Lung (tissue), 12 donors: ENCODE measurements around the gene VPS13D. TPM values are rescaled to one million over a fixed set of nuclear protein-coding genes. Genes with fewer than 3 reads are reported as not detected.
A peak's percentile ranks its signal among the peaks of the same experiment; 100 is the strongest.

Source experiments
- ATAC-seq: fragments of 200-7000 bp; cut with Tn5 transposase; one replicate; pipeline ENCODE4 v1.9.1; 2020; ENCODE audit warnings: moderate number of reproducible peaks; ENCODE audit not compliant: insufficient read depth, low FRiP score
- DNase-seq, 3 donors: peaks; one replicate each; pipeline ENCODE4 v3.0.0-alpha.2; 2013 to 2017
- H3K27ac ChIP-seq, 2 donors: one replicate each; pipeline ENCODE4 v1.5.1; 2013; ENCODE audit warnings: mild to moderate bottlenecking in 2 of 2, moderate library complexity in 2 of 2, control low read depth in 1 of 2, inconsistent platforms in 1 of 2, low read depth in 1 of 2, low read length in 1 of 2
- H3K27me3 ChIP-seq, 3 donors: one replicate each; pipeline ENCODE4 v1.5.1; 2013; ENCODE audit warnings: low read length in 2 of 3; ENCODE audit not compliant: control insufficient read depth in 3 of 3, insufficient read depth in 3 of 3
- H3K36me3 ChIP-seq, 4 donors: one replicate each; pipeline ENCODE4 v1.5.1; 2013; ENCODE audit warnings: low read length in 4 of 4, mild to moderate bottlenecking in 1 of 4, moderate library complexity in 1 of 4; ENCODE audit not compliant: control insufficient read depth in 4 of 4, insufficient read depth in 4 of 4
- H3K4me1 ChIP-seq, 5 donors: one replicate each; pipeline ENCODE4 v1.5.1; 2013; ENCODE audit warnings: low read length in 5 of 5, mild to moderate bottlenecking in 2 of 5, moderate library complexity in 1 of 5; ENCODE audit not compliant: control insufficient read depth in 5 of 5, insufficient read depth in 5 of 5
- H3K4me3 ChIP-seq: one replicate; pipeline ENCODE4 v1.5.1; 2013; ENCODE audit warnings: mild to moderate bottlenecking, control low read depth, moderate library complexity
- H3K9ac ChIP-seq, 2 donors: one replicate each; pipeline ENCODE4 v1.5.1; 2013; ENCODE audit warnings: low read length in 2 of 2, control low read depth in 1 of 2; ENCODE audit not compliant: insufficient read depth in 1 of 2
- H3K9me3 ChIP-seq, 4 donors: one replicate each; pipeline ENCODE4 v1.5.1; 2013; ENCODE audit warnings: low read length in 3 of 4, mild to moderate bottlenecking in 1 of 4, moderate library complexity in 1 of 4; ENCODE audit not compliant: control insufficient read depth in 4 of 4, insufficient read depth in 3 of 4
- WGBS, 2 donors: extraction: QIAGEN DNeasy Blood & Tissue Kit; methylation state at CpG; one replicate each; pipeline ENCODE4 v1.1.7; 2013; 5-methylcytosine and 5-hydroxymethylcytosine counted together
- polyA plus RNA-seq, 2 donors: library from polyadenylated mRNA; stranded (reverse); fragments of 200-250 nt; gene quantifications; one replicate each; pipeline ENCODE4 v1.2.1, GENCODE V29; 2013
- total RNA-seq, 2 donors: library from RNA; depleted of rRNA in 1 of 2; stranded (reverse); fragments of >200 nt in 1 of 2; gene quantifications; one replicate each; pipeline ENCODE4 v1.2.1, GENCODE V29; 2014 to 2021
- TF ChIP-seq, protein P1 (sequence below): IDR thresholded peaks from 2 replicates; pipeline ENCODE4 v1.5.1; 2012; ENCODE audit warnings: mild to moderate bottlenecking; ENCODE audit errors: control extremely low read depth, extremely low read depth
- donor health status: control.
- donor health status: control.
- donor health status: Bipolar disorder and iron deficiency.
- donor health status: healthy.
- donor health status: DM: yes; HTN: yes; CAD: no.

VPS13D gene
- total and polyA plus RNA-seq, 4 donors = 18.4 to 76.0 (median 37.5) TPM

DNA sequence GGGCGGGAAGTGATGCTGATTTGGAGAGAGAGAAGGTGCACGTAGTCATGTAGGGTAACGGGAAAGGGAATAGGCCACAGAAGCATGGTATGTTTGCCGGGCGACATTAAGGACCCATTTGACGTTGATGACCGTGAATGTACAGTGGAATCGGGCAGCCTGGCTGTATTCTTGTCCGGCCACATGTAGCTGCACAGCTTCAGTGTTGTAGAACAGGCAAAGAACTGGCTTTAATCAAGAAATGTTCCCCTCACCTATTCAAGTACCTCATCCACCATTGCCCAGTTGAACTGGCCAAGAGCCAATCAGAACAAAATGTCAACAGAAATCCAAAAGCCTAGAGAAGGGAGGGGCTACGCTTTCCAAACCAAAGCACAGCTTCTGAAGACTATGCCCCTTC, 283.4 kb downstream of the VPS13D start:
- H3K4me3 ChIP-seq = no peak overlapping the region
- peaks cover 0 to 16% (median 0%) of the 10 kb centered on the region in 5 donors for H3K4me1 ChIP-seq
- no peak overlapping the region for H3K9ac ChIP-seq
- peak overlapping the region in 1 of 2 donors; percentile 48 for H3K27ac ChIP-seq
- H3K36me3 ChIP-seq = peaks cover 0 to 3% (median under 1%) of the 10 kb centered on the region in 4 donors
- WGBS, 2 donors = 81 to 92% methylated on average over 10 of the region's 10 CpGs
- H3K9me3 ChIP-seq = peaks cover 0 to 1% (median 0%) of the 10 kb centered on the region in 4 donors
- no peaks in the 10 kb centered on the region for H3K27me3 ChIP-seq
- no peak for ATAC-seq
- peak; percentile 40 to 68 (median 49) for DNase-seq
- TF ChIP-seq, protein P1, sequence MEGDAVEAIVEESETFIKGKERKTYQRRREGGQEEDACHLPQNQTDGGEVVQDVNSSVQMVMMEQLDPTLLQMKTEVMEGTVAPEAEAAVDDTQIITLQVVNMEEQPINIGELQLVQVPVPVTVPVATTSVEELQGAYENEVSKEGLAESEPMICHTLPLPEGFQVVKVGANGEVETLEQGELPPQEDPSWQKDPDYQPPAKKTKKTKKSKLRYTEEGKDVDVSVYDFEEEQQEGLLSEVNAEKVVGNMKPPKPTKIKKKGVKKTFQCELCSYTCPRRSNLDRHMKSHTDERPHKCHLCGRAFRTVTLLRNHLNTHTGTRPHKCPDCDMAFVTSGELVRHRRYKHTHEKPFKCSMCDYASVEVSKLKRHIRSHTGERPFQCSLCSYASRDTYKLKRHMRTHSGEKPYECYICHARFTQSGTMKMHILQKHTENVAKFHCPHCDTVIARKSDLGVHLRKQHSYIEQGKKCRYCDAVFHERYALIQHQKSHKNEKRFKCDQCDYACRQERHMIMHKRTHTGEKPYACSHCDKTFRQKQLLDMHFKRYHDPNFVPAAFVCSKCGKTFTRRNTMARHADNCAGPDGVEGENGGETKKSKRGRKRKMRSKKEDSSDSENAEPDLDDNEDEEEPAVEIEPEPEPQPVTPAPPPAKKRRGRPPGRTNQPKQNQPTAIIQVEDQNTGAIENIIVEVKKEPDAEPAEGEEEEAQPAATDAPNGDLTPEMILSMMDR = no peak

DNA sequence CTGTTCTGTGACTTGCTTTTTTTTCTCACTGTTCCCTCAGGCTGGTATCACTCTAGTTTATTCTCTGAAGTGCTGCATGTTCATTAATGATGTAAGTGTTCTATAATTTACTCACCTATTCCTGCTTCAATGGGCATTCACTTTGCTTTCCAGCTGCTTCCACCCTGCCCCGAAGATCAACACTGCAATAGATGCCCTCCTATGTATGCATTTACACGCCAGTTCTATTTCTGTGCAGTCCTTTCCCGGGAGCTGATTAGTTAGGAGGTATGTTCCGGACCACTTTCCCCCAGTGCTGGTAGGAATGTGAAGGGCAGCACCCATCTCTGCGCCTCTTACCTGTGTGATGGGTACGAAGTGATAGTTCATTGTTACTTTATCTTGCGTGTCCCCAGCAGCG, 284.8 kb downstream of the VPS13D start:
- no peak overlapping the region for H3K27ac ChIP-seq
- H3K9ac ChIP-seq = no peak overlapping the region
- peaks cover 0 to 1% (median 0%) of the 10 kb centered on the region in 4 donors for H3K9me3 ChIP-seq
- DNase-seq = no peak
- TF ChIP-seq, protein P1 = no peak
- ATAC-seq = no peak
- H3K36me3 ChIP-seq = peaks cover 0 to 3% (median 0%) of the 10 kb centered on the region in 4 donors
- 94 to 98% methylated on average over 8 of the region's 8 CpGs for WGBS, 2 donors
- peaks cover 4 to 22% (median 10%) of the 10 kb centered on the region in 5 donors for H3K4me1 ChIP-seq
- H3K4me3 ChIP-seq = no peak overlapping the region
- H3K27me3 ChIP-seq = no peaks in the 10 kb centered on the region

DNA sequence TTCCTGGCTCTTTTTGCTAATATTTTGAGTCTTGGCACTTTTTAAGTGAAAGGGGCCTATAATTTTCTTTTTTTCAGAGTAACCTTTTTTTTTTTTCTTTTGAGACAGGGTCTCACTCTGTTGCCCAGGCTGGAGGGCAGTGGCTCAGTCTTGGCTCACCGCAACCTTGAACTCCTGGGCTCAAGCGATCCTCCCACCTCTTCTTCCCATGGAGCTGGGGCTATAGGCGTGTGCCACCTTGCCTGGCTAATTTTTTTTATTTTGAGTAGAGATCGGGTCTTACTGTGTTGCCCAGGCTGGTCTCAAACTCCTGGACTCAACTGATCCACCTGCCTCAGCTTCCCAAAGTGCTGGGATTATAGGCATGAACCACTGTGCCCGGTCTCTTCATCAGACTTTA, 285.4 kb downstream of the VPS13D start:
- 97% methylated on average over 5 of the region's 5 CpGs for WGBS, 2 donors
- H3K27ac ChIP-seq = no peak overlapping the region
- TF ChIP-seq, protein P1 = no peak
- H3K27me3 ChIP-seq = no peaks in the 10 kb centered on the region
- no peak overlapping the region for H3K4me3 ChIP-seq
- ATAC-seq (no peak), DNase-seq (no peak)
- H3K9ac ChIP-seq = no peak overlapping the region
- peaks cover 4 to 21% (median 12%) of the 10 kb centered on the region in 5 donors for H3K4me1 ChIP-seq
- peaks cover 0 to 1% (median 0%) of the 10 kb centered on the region in 4 donors for H3K9me3 ChIP-seq
- H3K36me3 ChIP-seq = peaks cover 0 to 3% (median 0%) of the 10 kb centered on the region in 4 donors

DNA sequence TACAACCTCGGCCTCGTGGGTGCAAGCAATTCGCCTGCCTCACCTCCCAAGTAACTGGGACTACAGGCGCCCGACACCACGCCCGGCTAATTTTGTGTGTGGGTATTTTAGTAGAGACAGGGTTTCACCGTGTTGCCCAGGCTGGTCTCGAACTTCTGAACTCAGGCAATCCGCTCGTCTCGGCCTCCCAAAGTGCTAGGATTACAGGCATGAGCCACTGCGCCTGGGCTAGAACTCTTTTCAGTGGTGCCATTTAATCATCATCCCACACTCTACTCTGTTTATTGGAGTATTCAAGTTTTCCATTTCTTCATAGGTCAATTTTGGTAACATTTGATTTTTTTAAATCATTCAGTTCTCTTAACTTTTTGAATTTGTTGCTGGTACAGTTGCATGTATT, 286.9 kb downstream of the VPS13D start:
- WGBS, 2 donors = 97 to 98% methylated on average over 13 of the region's 13 CpGs
- H3K27ac ChIP-seq = no peak overlapping the region

More for the DNA sequence above, 286.9 kb downstream of the VPS13D start:
- H3K9ac ChIP-seq = no peak overlapping the region
- H3K4me3 ChIP-seq = no peak overlapping the region
- DNase-seq (no peak), ATAC-seq (no peak)
- TF ChIP-seq, protein P1 = no peak
- H3K9me3 ChIP-seq = peaks cover 0 to 1% (median 0%) of the 10 kb centered on the region in 4 donors
- no peaks in the 10 kb centered on the region for H3K36me3 ChIP-seq
- no peaks in the 10 kb centered on the region for H3K27me3 ChIP-seq
- H3K4me1 ChIP-seq = peaks cover 4 to 15% (median 11%) of the 10 kb centered on the region in 5 donors
